Stimulated activated CD4-positive, alpha-beta T cell treated with anti-CD3 and anti-CD28 coated beads, Interleukin-4, amount 100 ng/mL, for 48 hours (primary cell): ENCODE data around the gene GPR160.
A peak's percentile ranks its signal among the peaks of the same experiment; 100 is the strongest.
"Not testable (repeated sequence)": the region's sequence is repeated elsewhere in the genome, so short reads cannot be mapped to it uniquely, and the experiment has no call there.

Source experiments
- DNase-seq, 2 donors: peaks; one replicate each; pipeline ENCODE4 v3.0.0-alpha.2; 2020; ENCODE audit warnings: low read depth in 2 of 2

The GPR160 gene

GRCh38 chr3:170037463-170038433 is at the start of gene GPR160:
TSS of gene GPR160 (plus strand) at chr3:170037995. CDS start at chr3:170083973, 45,978 bp downstream.
- peak; percentile 78 to 81 for DNase-seq

- no peak for DNase-seq
These were observed 47.4 kb upstream of the GPR160 start for GRCh38 chr3:169990431-169990830.

- DNase-seq = no peak
These were observed 45.6 kb upstream of the GPR160 start for GRCh38 chr3:169992156-169992555.

GRCh38 chr3:169992781-169993180 is 45.0 kb upstream of the GPR160 start:
- no peak for DNase-seq

- no peak for DNase-seq
These were observed 44.0 kb upstream of the GPR160 start for GRCh38 chr3:169993761-169994160.

- DNase-seq = no peak
These were observed 41.7 kb upstream of the GPR160 start for GRCh38 chr3:169996063-169996462.

- DNase-seq = no peak
These were observed 39.1 kb upstream of the GPR160 start for GRCh38 chr3:169998668-169999131.

- DNase-seq = peak in 1 of 2 donors; percentile 5
These were observed 38.4 kb upstream of the GPR160 start for GRCh38 chr3:169999433-169999832.

GRCh38 chr3:170000051-170000450 is 37.7 kb upstream of the GPR160 start:
- DNase-seq = no peak

- DNase-seq = no peak
These were observed 35.6 kb upstream of the GPR160 start for GRCh38 chr3:170002231-170002630.

- no peak for DNase-seq
These were observed 34.9 kb upstream of the GPR160 start for GRCh38 chr3:170002879-170003278.

- DNase-seq = no peak
These were observed 33.9 kb upstream of the GPR160 start for GRCh38 chr3:170003881-170004356.

GRCh38 chr3:170007031-170007663 is 30.6 kb upstream of the GPR160 start:
- peak in 1 of 2 donors; percentile 22 for DNase-seq

- DNase-seq = no peak
These were observed 27.3 kb upstream of the GPR160 start for GRCh38 chr3:170010498-170010897.

GRCh38 chr3:170012683-170013400 is 25.0 kb upstream of the GPR160 start:
- DNase-seq = no peak

GRCh38 chr3:170016057-170016456 is 21.7 kb upstream of the GPR160 start:
- DNase-seq = no peak

- DNase-seq = not testable (repeated sequence)
These were observed 18.5 kb upstream of the GPR160 start for GRCh38 chr3:170019306-170019705.

- DNase-seq = no peak
These were observed 16.7 kb upstream of the GPR160 start for GRCh38 chr3:170021083-170021482.

- DNase-seq = no peak
These were observed 15.5 kb upstream of the GPR160 start for GRCh38 chr3:170022336-170022735.

GRCh38 chr3:170023165-170023564 is 14.6 kb upstream of the GPR160 start:
- no peak for DNase-seq

GRCh38 chr3:170024581-170024980 is 13.2 kb upstream of the GPR160 start:
- DNase-seq = no peak
